ENCODE measurements around the gene NPSR1. TPM values are rescaled to one million over a fixed set of nuclear protein-coding genes. Genes with fewer than 3 reads are reported as not detected.
"Not testable (repeated sequence)": the region's sequence is repeated elsewhere in the genome, so short reads cannot be mapped to it uniquely, and the experiment has no call there.

The NPSR1 gene
- total RNA-seq, 1 experiment from 2014 or later = not detected

DNA sequence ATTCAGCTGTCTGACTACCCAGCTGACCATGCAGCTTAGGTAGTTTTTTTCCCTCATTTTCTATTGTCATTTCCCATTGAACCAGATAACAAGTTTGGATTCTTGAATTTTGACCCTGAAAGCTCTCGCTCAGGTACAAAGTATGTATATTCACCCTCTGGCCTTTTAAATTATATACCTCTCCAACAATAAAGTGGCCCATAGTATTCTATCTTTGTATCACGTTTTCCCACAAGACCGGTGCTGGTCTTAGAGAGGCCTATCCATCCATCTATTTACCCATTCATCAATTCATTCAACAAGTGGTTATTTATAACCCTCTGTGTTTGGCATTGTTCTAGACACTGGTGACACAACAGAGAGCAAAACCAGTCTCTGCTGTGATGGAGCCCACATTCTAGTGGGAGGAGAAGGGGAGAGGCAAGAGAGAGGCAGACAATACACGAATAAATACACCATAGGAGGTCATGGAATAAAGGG is 35.2 kb upstream of the NPSR1 start:
- Mint-ChIP-seq H3K36me3 (ENCODE audit: insufficient read depth, unreplicated experiment) (no peaks in the 10 kb centered on the region), H3K9me3 (ENCODE audit: unreplicated experiment) (no peaks in the 10 kb centered on the region), H3K4me3 (ENCODE audit: unreplicated experiment) (no peak overlapping the region), H3K27ac (ENCODE audit: low read depth, unreplicated experiment) (no peak overlapping the region), H3K27me3 (ENCODE audit: insufficient read depth, unreplicated experiment) (no peaks in the 10 kb centered on the region), H3K4me1 (ENCODE audit: insufficient read depth, unreplicated experiment) (no peaks in the 10 kb centered on the region)
- no TSS peak for BruUV-seq (replicated peaks)
- CTCF ChIA-PET = no interaction called here
- no peak for DNase-seq (ENCODE audit: unreplicated experiment)
- intact Hi-C loops (cut with micrococcal nuclease) = no loop called here
- POLR2A ChIA-PET = no interaction called here
- no peak for TF ChIP-seq CTCF (IDR thresholded peaks at IDR 0.05; ENCODE audit: unreplicated experiment)

GRCh38 chr7:34628618-34629017 is 29.4 kb upstream of the NPSR1 start:
- H3K27me3 Mint-ChIP-seq (ENCODE audit: insufficient read depth, unreplicated experiment); H3K9me3 Mint-ChIP-seq (ENCODE audit: unreplicated experiment); DNase-seq (ENCODE audit: unreplicated experiment); H3K4me3 Mint-ChIP-seq (ENCODE audit: unreplicated experiment); H3K27ac Mint-ChIP-seq (ENCODE audit: low read depth, unreplicated experiment); POLR2A ChIA-PET; H3K4me1 Mint-ChIP-seq (ENCODE audit: insufficient read depth, unreplicated experiment); H3K36me3 Mint-ChIP-seq (ENCODE audit: insufficient read depth, unreplicated experiment); intact Hi-C loops (cut with micrococcal nuclease); BruUV-seq (replicated peaks): not testable (repeated sequence)
- CTCF ChIA-PET = interaction anchor here (1.1 kb wide), 1 partner anchor 44 kb away, joined by 3 read pairs; no protein-coding TSS in a partner anchor

DNA sequence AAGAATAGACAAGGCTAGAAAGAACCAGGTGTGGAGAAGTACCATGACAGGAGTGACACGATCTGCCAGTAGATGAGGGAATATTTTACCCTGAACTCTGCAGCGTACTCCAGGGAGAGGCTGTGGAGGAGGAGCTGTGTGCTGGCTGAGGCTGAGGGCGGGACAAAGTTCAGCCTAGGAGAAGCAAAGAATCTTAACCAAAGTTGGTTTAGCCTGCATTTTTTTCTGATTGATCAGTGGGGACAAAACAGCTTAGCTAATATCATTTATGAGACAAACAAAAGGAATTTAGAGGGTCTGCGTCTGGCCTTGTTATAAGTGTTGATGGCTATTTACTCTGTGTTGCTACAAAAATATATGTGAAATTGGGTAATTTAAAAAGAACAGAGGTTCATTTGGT is 5.2 kb upstream of the NPSR1 start:
- DNase-seq (ENCODE audit: unreplicated experiment) = no peak
- no peaks in the 10 kb centered on the region for H3K36me3 Mint-ChIP-seq (ENCODE audit: insufficient read depth, unreplicated experiment)
- no peak overlapping the region for H3K27ac Mint-ChIP-seq (ENCODE audit: low read depth, unreplicated experiment)
- ChIA-PET POLR2A (no interaction called here), CTCF (interaction anchor here (1.3 kb wide), 1 partner anchor 332 kb away, joined by 3 read pairs; no protein-coding TSS in a partner anchor)
- H3K27me3 Mint-ChIP-seq (ENCODE audit: insufficient read depth, unreplicated experiment) = no peaks in the 10 kb centered on the region
- no peaks in the 10 kb centered on the region for H3K9me3 Mint-ChIP-seq (ENCODE audit: unreplicated experiment)
- TF ChIP-seq CTCF (IDR thresholded peaks at IDR 0.05; ENCODE audit: unreplicated experiment) = no peak
- no TSS peak for BruUV-seq (replicated peaks)
- no peaks in the 10 kb centered on the region for H3K4me1 Mint-ChIP-seq (ENCODE audit: insufficient read depth, unreplicated experiment)
- intact Hi-C loops (cut with micrococcal nuclease) = no loop called here
- H3K4me3 Mint-ChIP-seq (ENCODE audit: unreplicated experiment) = no peak overlapping the region

GRCh38 chr7:34653787-34654186 is 4.2 kb upstream of the NPSR1 start:
- H3K27ac Mint-ChIP-seq (ENCODE audit: low read depth, unreplicated experiment) = no peak overlapping the region
- BruUV-seq (replicated peaks) = no TSS peak
- no peak for DNase-seq (ENCODE audit: unreplicated experiment)
- H3K9me3 Mint-ChIP-seq (ENCODE audit: unreplicated experiment) = no peaks in the 10 kb centered on the region
- no peaks in the 10 kb centered on the region for H3K4me1 Mint-ChIP-seq (ENCODE audit: insufficient read depth, unreplicated experiment)
- H3K27me3 Mint-ChIP-seq (ENCODE audit: insufficient read depth, unreplicated experiment) = no peaks in the 10 kb centered on the region
- H3K4me3 Mint-ChIP-seq (ENCODE audit: unreplicated experiment) = no peak overlapping the region
- ChIA-PET POLR2A (no interaction called here), CTCF (interaction anchor here (0.5 to 1.1 kb wide), 3 partner anchors 218 to 393 kb away, joined by 3 read pairs; no protein-coding TSS in a partner anchor)
- no peak for TF ChIP-seq CTCF (IDR thresholded peaks at IDR 0.05; ENCODE audit: unreplicated experiment)
- intact Hi-C loops (cut with micrococcal nuclease) = no loop called here
- no peaks in the 10 kb centered on the region for H3K36me3 Mint-ChIP-seq (ENCODE audit: insufficient read depth, unreplicated experiment)

DNA sequence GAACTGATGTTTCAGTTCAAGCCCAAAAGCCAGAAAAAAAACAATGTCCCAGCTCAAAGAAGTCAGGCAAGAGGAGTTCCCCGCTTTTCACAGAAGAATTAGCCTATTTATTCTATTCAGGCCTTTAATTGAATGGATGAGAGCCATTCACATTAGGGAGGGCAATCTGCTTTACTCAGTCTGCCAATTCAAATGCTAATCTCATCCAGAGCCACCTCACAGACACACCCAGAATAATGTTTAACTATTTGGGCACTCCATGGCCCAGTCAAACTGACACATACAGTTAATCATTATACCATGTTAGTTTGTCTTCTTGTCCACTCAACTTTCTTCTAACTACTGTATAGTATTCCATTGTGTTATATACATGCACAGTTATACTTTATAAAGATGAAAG is 2.6 kb upstream of the NPSR1 start:
- no peak overlapping the region for H3K27ac Mint-ChIP-seq (ENCODE audit: low read depth, unreplicated experiment)
- H3K4me1 Mint-ChIP-seq (ENCODE audit: insufficient read depth, unreplicated experiment) = no peaks in the 10 kb centered on the region
- no TSS peak for BruUV-seq (replicated peaks)
- ChIA-PET CTCF (no interaction called here), POLR2A (no interaction called here)
- no peak overlapping the region for H3K4me3 Mint-ChIP-seq (ENCODE audit: unreplicated experiment)
- no peak for DNase-seq (ENCODE audit: unreplicated experiment)
- TF ChIP-seq CTCF (IDR thresholded peaks at IDR 0.05; ENCODE audit: unreplicated experiment) = no peak
- intact Hi-C loops (cut with micrococcal nuclease) = no loop called here
- no peaks in the 10 kb centered on the region for H3K27me3 Mint-ChIP-seq (ENCODE audit: insufficient read depth, unreplicated experiment)
- H3K36me3 Mint-ChIP-seq (ENCODE audit: insufficient read depth, unreplicated experiment) = no peaks in the 10 kb centered on the region
- no peaks in the 10 kb centered on the region for H3K9me3 Mint-ChIP-seq (ENCODE audit: unreplicated experiment)
